AG09319 (cell line): Measurements from ENCODE around the gene ELMOD3.

Experiments
- DNase-seq: peaks from one replicate; pipeline ENCODE4 v3.0.0-alpha.2; 2010; ENCODE audit warnings: low read depth; ENCODE audit errors: extremely low read depth
- CTCF ChIP-seq: IDR thresholded peaks from 2 replicates; pipeline ENCODE4 v1.5.1; 2011; ENCODE audit warnings: low read depth, mild to moderate bottlenecking, inconsistent platforms, low read length, moderate library complexity

The ELMOD3 gene

GRCh38 chr2:85385746-85386145, 31.2 kb downstream of the ELMOD3 start:
- DNase-seq = no peak
- TF ChIP-seq CTCF = no peak

DNA sequence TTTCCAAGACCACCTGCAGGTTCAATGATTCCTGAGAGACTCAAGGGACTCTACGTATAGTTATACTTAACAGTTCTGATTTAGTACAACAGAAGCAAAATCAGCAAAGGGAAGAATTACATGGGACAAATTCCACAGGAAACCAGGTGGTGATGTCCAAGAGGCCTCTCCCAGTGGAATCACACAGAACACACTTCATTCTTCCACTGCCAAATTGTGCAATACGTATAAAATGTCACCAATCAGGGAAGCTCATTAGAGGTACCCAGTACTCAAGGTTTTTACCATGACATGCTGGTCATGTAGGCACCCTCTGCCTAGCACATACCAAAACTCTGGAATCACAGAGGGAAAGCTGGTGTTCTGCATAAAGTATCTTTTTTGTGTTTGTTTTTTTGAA, 33.2 kb downstream of the ELMOD3 start:
- no peak for DNase-seq
- TF ChIP-seq CTCF = no peak

DNA sequence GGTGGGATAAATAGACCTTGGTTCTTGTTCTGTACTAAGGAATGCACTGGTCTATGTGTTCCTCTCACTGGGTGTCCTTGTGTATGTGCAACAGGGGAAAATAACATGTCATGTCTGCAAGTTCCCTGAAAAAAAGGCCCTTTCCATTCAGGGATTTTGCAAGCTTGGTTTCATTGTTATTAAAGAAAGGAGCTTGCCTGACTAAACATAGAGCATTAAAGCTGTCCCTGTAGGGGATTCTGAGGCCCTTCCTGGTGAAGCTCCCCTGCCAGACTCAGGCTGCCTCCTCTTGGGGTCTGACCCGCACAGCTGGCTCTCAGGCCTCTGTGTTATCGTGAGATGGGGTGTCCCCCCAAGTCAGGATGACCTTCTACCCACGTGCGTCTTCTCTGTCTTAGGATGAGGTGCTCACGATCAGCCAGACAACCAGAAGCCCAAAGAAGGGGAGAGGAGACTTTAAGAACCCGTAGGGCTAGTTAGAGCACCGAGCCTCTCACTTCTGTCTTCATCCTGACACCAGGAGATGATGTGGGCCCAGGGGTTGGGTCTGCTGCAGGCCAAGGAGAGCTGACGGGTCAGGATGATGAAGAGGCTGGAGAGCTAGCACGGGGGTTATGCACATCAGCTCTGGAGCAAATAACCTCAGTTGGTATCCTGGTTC, 34.4 kb downstream of the ELMOD3 start:
- TF ChIP-seq CTCF = no peak

DNA sequence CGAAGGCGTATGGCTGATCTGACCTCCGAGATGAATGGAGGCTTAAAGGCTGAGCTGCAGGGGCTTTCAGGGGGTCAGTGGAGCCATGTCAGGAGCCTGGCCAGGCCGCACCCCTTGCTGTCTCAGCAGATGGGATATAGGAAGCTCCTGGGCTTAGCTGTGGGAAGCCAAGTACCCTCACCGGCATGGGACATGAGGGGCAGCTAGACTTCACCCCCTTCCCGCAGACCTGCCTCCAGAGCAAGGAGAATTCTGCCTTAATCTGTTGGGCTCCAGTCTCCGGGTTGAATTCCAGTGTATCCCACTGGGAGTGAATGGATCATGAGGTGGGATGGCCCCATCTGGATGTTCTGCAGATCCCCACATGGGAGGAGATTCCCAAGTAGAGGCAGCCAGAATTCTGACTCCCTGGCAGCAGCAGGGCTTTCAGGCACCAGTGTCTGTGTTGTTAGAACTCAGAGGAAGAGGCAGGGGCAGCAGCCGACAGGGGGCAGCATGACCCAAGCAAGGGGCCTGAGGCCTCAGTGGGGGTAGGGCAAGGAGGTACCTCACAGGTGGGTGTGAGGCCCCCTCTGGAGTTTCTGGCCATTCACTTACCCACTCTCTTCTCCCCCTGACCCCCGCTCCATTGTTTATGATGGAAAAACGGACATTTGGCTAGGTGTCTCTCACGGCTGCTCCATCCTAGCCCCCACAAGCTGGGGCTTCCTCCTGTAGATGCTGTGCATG, 36.5 kb downstream of the ELMOD3 start:
- no peak for DNase-seq
- TF ChIP-seq CTCF = peak; percentile 63

More for the DNA sequence above, 34.4 kb downstream of the ELMOD3 start:
- DNase-seq = no peak

- no peak for DNase-seq
- no peak for TF ChIP-seq CTCF
Observed at GRCh38 chr2:85393836-85394235, 39.3 kb downstream of the ELMOD3 start.

GRCh38 chr2:85394261-85394681, 39.7 kb downstream of the ELMOD3 start:
- DNase-seq = no peak

More at GRCh38 chr2:85394261-85394681, 39.7 kb downstream of the ELMOD3 start:
- no peak for TF ChIP-seq CTCF
